Tibial nerve (tissue), 4 donors: ENCODE results near the gene OSBP. TPM values are rescaled to one million over a fixed set of nuclear protein-coding genes. Genes with fewer than 3 reads are reported as not detected.
A peak's percentile ranks its signal among the peaks of the same experiment; 100 is the strongest.
"Not testable (repeated sequence)": the region's sequence is repeated elsewhere in the genome, so short reads cannot be mapped to it uniquely, and the experiment has no call there.

Experiments used
- DNase-seq, 2 donors: peaks; one replicate each; pipeline ENCODE4 v3.0.0-alpha.2; 2019; ENCODE audit warnings: low spot score in 2 of 2
- H3K27ac ChIP-seq, 4 donors: fragments of 200-600 bp; sonication (generic) in 3 of 4; one replicate each; pipeline ENCODE4 v1.5.1; 2017 to 2019; ENCODE audit warnings: mild to moderate bottlenecking in 1 of 4
- H3K27me3 ChIP-seq, 2 donors: fragments of 200-600 bp; sonication (generic) in 1 of 2; one replicate each; pipeline versions ENCODE4 v1.5.1 to v1.6.0; 2017 to 2019
- H3K36me3 ChIP-seq, 3 donors: fragments of 200-600 bp; sonication (generic); one replicate each; pipeline ENCODE4 v1.5.1; 2018 to 2019
- H3K4me1 ChIP-seq, 4 donors: fragments of 200-600 bp; sonication (generic) in 3 of 4; one replicate each; pipeline ENCODE4 v1.5.1; 2017 to 2019
- H3K4me3 ChIP-seq, 4 donors: fragments of 200-600 bp; sonication (generic) in 3 of 4; one replicate each; pipeline ENCODE4 v1.5.1; 2017 to 2019; ENCODE audit warnings: mild to moderate bottlenecking in 1 of 4, moderate library complexity in 1 of 4
- H3K9me3 ChIP-seq, 4 donors: fragments of 200-600 bp; sonication (generic) in 3 of 4; one replicate each; pipeline ENCODE4 v1.5.1; 2017 to 2019
- EP300 ChIP-seq, 2 donors: sonication (generic); formaldehyde crosslinking; IDR thresholded peaks; one replicate each; pipeline ENCODE4 v1.6.1; 2017; ENCODE audit warnings: antibody characterized with exemption in 2 of 2, mild to moderate bottlenecking in 1 of 2
- POLR2A ChIP-seq, 2 donors: fragments of 450-650 bp; IDR thresholded peaks; one replicate each; pipeline ENCODE4 v1.6.1; 2017; ENCODE audit warnings: antibody characterized with exemption in 2 of 2, mild to moderate bottlenecking in 2 of 2, moderate library complexity in 2 of 2
- WGBS, 2 donors: methylation state at CpG; one replicate each; pipeline ENCODE4 v1.1.5; 2018; 5-methylcytosine and 5-hydroxymethylcytosine counted together
- total RNA-seq, 4 donors: library from RNA; depleted of rRNA; stranded (reverse); fragments of >200 nt; gene quantifications; one replicate each; pipeline ENCODE4 v1.1.0, GENCODE V29; 2016
- TF ChIP-seq, protein P1 (sequence below), 5 experiments: fragments of 200-600 bp in 3 of 5; fragments of 450-650 bp in 2 of 5; sonication (generic) in 3 of 5; IDR thresholded peaks; one replicate each; pipeline ENCODE4 v1.5.1; 2016 to 2019; ENCODE audit warnings: antibody characterized with exemption in 5 of 5, mild to moderate bottlenecking in 3 of 5, moderate library complexity in 2 of 5

OSBP gene
- total RNA-seq, 4 donors from 2014 or later, result 35.4 to 59.7 (median 46.0) TPM

GRCh38 chr11:59550842-59551658 lies 64.5 kb downstream of the OSBP start:
- Histone ChIP-seq H3K27ac (peak overlapping the region; percentile 76 to 92 (median 86)), H3K36me3 (no peaks in the 10 kb centered on the region), H3K9me3 (no peaks in the 10 kb centered on the region), H3K4me3 (peak overlapping the region; percentile 43 to 69 (median 52)), H3K27me3 (no peaks in the 10 kb centered on the region), H3K4me1 (peaks cover 0 to 32% (median 0%) of the 10 kb centered on the region in 4 donors)
- DNase-seq, result peak; percentile 74 to 90
- WGBS, 2 donors, result 1% methylated on average over 34 of the region's 34 CpGs
- TF ChIP-seq EP300 (IDR thresholded peaks at IDR 0.05) (peak in 1 of 2 donors; percentile 48), POLR2A (IDR thresholded peaks at IDR 0.05) (no peak)
- TF ChIP-seq, protein P1, sequence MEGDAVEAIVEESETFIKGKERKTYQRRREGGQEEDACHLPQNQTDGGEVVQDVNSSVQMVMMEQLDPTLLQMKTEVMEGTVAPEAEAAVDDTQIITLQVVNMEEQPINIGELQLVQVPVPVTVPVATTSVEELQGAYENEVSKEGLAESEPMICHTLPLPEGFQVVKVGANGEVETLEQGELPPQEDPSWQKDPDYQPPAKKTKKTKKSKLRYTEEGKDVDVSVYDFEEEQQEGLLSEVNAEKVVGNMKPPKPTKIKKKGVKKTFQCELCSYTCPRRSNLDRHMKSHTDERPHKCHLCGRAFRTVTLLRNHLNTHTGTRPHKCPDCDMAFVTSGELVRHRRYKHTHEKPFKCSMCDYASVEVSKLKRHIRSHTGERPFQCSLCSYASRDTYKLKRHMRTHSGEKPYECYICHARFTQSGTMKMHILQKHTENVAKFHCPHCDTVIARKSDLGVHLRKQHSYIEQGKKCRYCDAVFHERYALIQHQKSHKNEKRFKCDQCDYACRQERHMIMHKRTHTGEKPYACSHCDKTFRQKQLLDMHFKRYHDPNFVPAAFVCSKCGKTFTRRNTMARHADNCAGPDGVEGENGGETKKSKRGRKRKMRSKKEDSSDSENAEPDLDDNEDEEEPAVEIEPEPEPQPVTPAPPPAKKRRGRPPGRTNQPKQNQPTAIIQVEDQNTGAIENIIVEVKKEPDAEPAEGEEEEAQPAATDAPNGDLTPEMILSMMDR (IDR thresholded peaks at IDR 0.05), result peak in 1 of 5 experiments; percentile 8

GRCh38 chr11:59550368-59550841 lies 65.2 kb downstream of the OSBP start:
- DNase-seq, result peak; percentile 67 to 92
- H3K36me3 ChIP-seq, result no peaks in the 10 kb centered on the region
- H3K27ac ChIP-seq, result peak overlapping the region; percentile 76 to 92 (median 86)
- 1% methylated on average over 31 of the region's 31 CpGs for WGBS, 2 donors
- peak overlapping the region; percentile 43 to 69 (median 52) for H3K4me3 ChIP-seq
- peaks cover 0 to 26% (median 0%) of the 10 kb centered on the region in 4 donors for H3K4me1 ChIP-seq
- TF ChIP-seq POLR2A (IDR thresholded peaks at IDR 0.05) (no peak), EP300 (IDR thresholded peaks at IDR 0.05) (peak in 1 of 2 donors; percentile 52)
- TF ChIP-seq, protein P1 (IDR thresholded peaks at IDR 0.05), result peak; percentile 48 to 86 (median 63)
- H3K9me3 ChIP-seq, result no peaks in the 10 kb centered on the region
- H3K27me3 ChIP-seq, result no peaks in the 10 kb centered on the region

GRCh38 chr11:59548309-59548656 lies 67.3 kb downstream of the OSBP start:
- TF ChIP-seq EP300 (IDR thresholded peaks at IDR 0.05) (no peak), POLR2A (IDR thresholded peaks at IDR 0.05) (no peak)
- TF ChIP-seq, protein P1 (IDR thresholded peaks at IDR 0.05), result no peak
- Histone ChIP-seq H3K4me3 (no peak overlapping the region), H3K27me3 (no peaks in the 10 kb centered on the region), H3K9me3 (no peaks in the 10 kb centered on the region), H3K36me3 (no peaks in the 10 kb centered on the region), H3K27ac (no peak overlapping the region), H3K4me1 (peaks cover 0 to 25% (median 0%) of the 10 kb centered on the region in 4 donors)
- DNase-seq, result no peak
- 95 to 96% methylated on average over 5 of the region's 5 CpGs for WGBS, 2 donors

GRCh38 chr11:59547605-59548308 lies 67.8 kb downstream of the OSBP start:
- H3K27me3 ChIP-seq, DNase-seq, H3K27ac ChIP-seq, H3K4me3 ChIP-seq, H3K9me3 ChIP-seq, H3K36me3 ChIP-seq: not testable (repeated sequence)
- WGBS, 2 donors, result 81 to 86% methylated on average over 5 of the region's 5 CpGs
- peaks cover 0 to 25% (median 0%) of the 10 kb centered on the region in 4 donors for H3K4me1 ChIP-seq

DNA sequence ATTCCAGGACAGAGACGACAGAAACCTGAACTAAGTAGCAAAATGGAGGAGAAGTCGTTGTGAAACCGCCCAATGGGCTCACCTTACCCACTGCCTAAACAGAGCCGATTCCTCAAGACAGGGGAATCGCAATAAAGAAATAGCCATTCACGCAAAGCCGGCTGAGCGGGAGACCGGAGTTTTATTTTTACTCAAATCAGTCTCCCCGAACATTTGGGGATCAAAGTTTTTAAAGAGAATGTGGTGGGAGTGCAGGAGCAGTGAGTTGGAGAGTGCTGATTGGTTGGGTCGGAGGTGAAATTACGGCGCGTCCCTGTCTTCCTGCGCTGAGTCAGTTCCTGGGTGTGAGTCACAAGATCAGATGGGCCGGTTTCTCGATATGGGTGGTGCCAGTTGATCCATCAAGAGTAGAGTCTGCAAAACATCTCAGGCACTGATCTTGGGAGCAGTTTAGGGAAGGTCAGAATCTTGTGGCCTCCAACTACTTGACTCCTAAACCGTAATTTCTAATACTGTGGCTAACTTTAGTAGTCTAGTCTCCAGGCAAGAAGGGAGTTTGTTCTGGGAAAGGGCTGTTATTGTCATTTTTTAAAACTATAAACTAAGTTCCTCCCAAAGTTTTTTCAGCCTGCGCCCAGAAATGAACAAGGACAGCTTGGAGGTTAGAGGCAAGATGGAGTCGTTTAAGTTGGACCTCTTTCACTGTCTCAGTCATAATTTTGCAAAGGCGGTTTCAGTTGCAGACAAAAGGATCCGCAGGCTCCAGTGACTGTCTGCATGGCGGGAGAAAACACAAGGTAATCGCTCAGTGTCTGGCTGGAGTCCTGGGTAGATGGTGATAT lies 70.2 kb downstream of the OSBP start:
- no peak for TF ChIP-seq EP300 (IDR thresholded peaks at IDR 0.05)
- TF ChIP-seq, protein P1 (IDR thresholded peaks at IDR 0.05), result no peak
- TF ChIP-seq POLR2A (IDR thresholded peaks at IDR 0.05), result no peak
- H3K36me3 ChIP-seq, result no peaks in the 10 kb centered on the region
- DNase-seq, result no peak
- WGBS, 2 donors, result 89 to 92% methylated on average over 24 of the region's 24 CpGs
- H3K27ac ChIP-seq, result no peak overlapping the region
- no peaks in the 10 kb centered on the region for H3K9me3 ChIP-seq
- peaks cover 0 to 17% (median 0%) of the 10 kb centered on the region in 4 donors for H3K4me1 ChIP-seq
- no peak overlapping the region for H3K4me3 ChIP-seq
- H3K27me3 ChIP-seq, result no peaks in the 10 kb centered on the region
